Ovary (tissue), 3 donors: Measurements from ENCODE around the gene SYT14.

Experiments used
- CTCF ChIP-seq, 3 donors: fragments of 450-650 bp in 2 of 3; fragments of 200-600 bp in 1 of 3; IDR thresholded peaks; one replicate each; pipeline versions ENCODE4 v1.5.1 to v1.8.0; 2016 to 2022; ENCODE audit warnings: antibody characterized with exemption in 3 of 3, mild to moderate bottlenecking in 1 of 3
- POLR2A ChIP-seq: fragments of 450-650 bp; IDR thresholded peaks from one replicate; pipeline ENCODE4 v1.6.1; 2017; ENCODE audit warnings: antibody characterized with exemption, mild to moderate bottlenecking, moderate library complexity
- donor health status: DM: no; HTN: no; CAD: no.

GRCh38 chr1:209920844-209921243, 17.2 kb upstream of the SYT14 start:
- TF ChIP-seq POLR2A (no peak), CTCF (IDR thresholded peaks at IDR 0.05) (no peak)
